Chondrocyte (in vitro differentiated cells): ENCODE measurements around the gene C20orf202. TPM values are rescaled to one million over a fixed set of nuclear protein-coding genes. Genes with fewer than 3 reads are reported as not detected.

Experiments used
- DNase-seq: peaks from one replicate; pipeline ENCODE4 v3.0.0; 2021; ENCODE audit warnings: mixed read lengths, low spot score
- H3K27ac Mint-ChIP-seq: one replicate; pipeline ENCODE4 v1.8.0; 2021; ENCODE audit warnings: mild to moderate bottlenecking, moderate library complexity, mixed read lengths; ENCODE audit not compliant: unreplicated experiment
- H3K27me3 Mint-ChIP-seq: 2 replicates; pipeline ENCODE4 v1.8.0; 2021; ENCODE audit warnings: low read depth, mixed read lengths
- H3K36me3 Mint-ChIP-seq: 2 replicates; pipeline ENCODE4 v1.8.0; 2021; ENCODE audit warnings: low read depth, mixed read lengths
- H3K4me1 Mint-ChIP-seq: 2 replicates; pipeline ENCODE4 v1.8.0; 2021; ENCODE audit warnings: low read depth, mild to moderate bottlenecking, mixed read lengths
- H3K4me3 Mint-ChIP-seq: one replicate; pipeline ENCODE4 v1.8.0; 2021; ENCODE audit warnings: mild to moderate bottlenecking, moderate library complexity, mixed read lengths; ENCODE audit not compliant: unreplicated experiment
- H3K9me3 Mint-ChIP-seq: 2 replicates; pipeline ENCODE4 v1.8.0; 2021; ENCODE audit warnings: low read depth, mixed read lengths
- total RNA-seq: library from RNA; stranded (reverse); gene quantifications from 3 replicates; pipeline ENCODE4 v1.2.1, GENCODE V29; 2021
- TF ChIP-seq, protein P1 (sequence below): fragments of 200-600 bp; sonication (generic); IDR thresholded peaks from 2 replicates; pipeline ENCODE4 v1.5.0; 2021; ENCODE audit warnings: antibody characterized with exemption, mild to moderate bottlenecking, moderate library complexity

Gene C20orf202
- total RNA-seq, 1 donor from 2014 or later: not detected

DNA sequence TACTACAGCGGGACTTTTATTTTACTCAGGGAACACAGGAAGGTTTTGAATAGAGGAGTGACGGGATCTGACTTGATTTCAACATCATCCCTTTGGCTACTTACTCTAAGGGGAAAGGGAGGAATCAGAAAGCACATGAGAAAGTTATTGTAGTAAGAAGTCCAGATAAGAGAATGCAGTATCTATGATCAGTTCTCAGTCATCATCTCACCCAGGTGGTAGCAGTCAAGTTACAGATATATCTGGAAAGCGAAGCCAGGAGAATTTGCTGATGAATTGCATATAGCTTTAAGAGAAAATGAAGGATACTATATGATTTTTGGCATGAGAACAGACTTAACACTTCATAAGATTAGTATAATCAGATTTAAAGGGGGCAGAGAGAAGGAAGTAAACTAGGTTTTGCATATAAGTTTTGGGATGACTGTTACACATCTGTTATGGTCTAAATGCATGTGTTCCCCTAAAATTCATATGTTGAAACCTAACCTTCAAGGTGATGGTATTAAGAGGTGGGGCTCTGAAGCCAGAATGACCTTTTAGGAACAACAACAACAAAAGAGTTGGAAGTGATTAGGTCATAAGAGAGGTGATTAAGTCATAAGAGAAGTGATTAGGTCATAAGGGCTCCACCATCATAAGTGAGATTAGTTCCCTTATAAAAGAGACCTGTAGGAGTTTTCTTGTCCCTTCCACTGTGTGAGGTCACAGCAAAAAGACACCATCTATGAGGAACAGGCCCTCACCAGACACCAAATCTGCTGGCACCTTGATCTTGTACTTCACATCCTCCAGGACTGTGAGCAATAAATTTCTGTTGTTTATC lies 29.2 kb downstream of the C20orf202 start:
- no peaks in the 10 kb centered on the region for H3K9me3 Mint-ChIP-seq
- H3K27me3 Mint-ChIP-seq: peaks cover 14% of the 10 kb centered on the region
- DNase-seq: no peak
- H3K4me3 Mint-ChIP-seq: no peak overlapping the region
- TF ChIP-seq, protein P1, sequence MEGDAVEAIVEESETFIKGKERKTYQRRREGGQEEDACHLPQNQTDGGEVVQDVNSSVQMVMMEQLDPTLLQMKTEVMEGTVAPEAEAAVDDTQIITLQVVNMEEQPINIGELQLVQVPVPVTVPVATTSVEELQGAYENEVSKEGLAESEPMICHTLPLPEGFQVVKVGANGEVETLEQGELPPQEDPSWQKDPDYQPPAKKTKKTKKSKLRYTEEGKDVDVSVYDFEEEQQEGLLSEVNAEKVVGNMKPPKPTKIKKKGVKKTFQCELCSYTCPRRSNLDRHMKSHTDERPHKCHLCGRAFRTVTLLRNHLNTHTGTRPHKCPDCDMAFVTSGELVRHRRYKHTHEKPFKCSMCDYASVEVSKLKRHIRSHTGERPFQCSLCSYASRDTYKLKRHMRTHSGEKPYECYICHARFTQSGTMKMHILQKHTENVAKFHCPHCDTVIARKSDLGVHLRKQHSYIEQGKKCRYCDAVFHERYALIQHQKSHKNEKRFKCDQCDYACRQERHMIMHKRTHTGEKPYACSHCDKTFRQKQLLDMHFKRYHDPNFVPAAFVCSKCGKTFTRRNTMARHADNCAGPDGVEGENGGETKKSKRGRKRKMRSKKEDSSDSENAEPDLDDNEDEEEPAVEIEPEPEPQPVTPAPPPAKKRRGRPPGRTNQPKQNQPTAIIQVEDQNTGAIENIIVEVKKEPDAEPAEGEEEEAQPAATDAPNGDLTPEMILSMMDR: no peak
- no peaks in the 10 kb centered on the region for H3K4me1 Mint-ChIP-seq
- no peak overlapping the region for H3K27ac Mint-ChIP-seq
- no peaks in the 10 kb centered on the region for H3K36me3 Mint-ChIP-seq

DNA sequence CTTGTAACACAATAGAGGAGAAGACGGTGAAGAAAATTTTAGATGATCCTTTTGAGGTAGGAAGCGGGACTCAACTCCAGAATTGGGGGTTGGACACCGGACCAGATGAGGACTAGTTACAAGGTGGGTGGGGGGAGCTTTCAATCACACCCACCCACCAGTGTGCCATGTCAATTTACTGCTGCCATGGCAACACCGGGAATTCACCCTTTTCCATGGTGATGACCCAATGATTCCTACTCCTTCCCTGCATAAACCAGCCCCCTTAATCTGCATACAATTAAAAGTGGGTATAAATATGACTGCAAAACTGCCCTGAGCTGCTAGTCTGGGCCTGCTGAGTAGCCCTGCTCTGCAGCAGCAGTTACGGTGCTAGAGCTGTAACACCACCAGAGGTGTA lies 37.3 kb downstream of the C20orf202 start:
- peaks cover 2% of the 10 kb centered on the region for H3K27me3 Mint-ChIP-seq
- H3K36me3 Mint-ChIP-seq: no peaks in the 10 kb centered on the region
- H3K4me3 Mint-ChIP-seq: no peak overlapping the region
- DNase-seq: no peak
- TF ChIP-seq, protein P1: no peak
- no peak overlapping the region for H3K27ac Mint-ChIP-seq
- no peaks in the 10 kb centered on the region for H3K4me1 Mint-ChIP-seq
- no peaks in the 10 kb centered on the region for H3K9me3 Mint-ChIP-seq

DNA sequence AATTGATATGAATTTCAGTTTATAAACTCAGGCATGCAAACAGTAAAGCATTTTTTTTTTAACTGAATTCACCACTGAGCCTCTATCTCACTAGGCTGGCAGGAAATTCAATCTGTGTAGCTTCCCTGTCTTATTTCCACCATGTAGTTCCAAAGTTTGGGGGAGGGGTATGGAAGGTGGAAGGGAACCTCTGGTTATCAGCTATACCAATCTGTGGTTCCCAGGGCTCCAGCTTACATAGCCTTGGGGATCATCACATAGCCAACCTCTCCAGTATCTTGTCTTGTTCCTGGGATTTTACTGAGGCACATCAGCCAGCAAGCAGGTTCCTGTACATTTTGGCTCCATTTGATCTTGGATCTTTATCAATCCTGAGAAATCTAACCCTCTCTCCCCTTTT lies 38.2 kb downstream of the C20orf202 start:
- DNase-seq: no peak
- TF ChIP-seq, protein P1: no peak
- H3K27me3 Mint-ChIP-seq: peaks cover 2% of the 10 kb centered on the region
- no peaks in the 10 kb centered on the region for H3K9me3 Mint-ChIP-seq
- no peak overlapping the region for H3K4me3 Mint-ChIP-seq
- H3K27ac Mint-ChIP-seq: no peak overlapping the region
- no peaks in the 10 kb centered on the region for H3K4me1 Mint-ChIP-seq
- H3K36me3 Mint-ChIP-seq: no peaks in the 10 kb centered on the region

DNA sequence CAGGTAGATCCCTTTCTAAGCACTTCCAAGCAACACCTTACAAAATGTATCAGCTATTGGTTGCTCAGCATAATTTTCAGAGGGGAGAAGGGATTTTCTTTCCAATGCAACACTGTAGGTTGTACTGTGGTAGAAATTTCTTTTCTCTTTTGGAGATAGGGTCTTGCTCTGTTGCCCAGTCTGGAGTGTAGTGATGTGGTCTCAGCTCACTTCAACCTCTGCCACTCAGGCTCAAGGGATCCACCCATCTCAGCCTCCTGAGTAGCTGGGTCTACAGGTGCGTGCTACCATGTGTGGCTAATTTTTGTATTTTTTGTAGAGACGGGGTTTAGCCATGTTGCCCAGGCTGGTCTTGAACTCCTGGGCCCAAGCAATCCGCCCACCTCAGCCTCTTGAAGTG lies 38.8 kb downstream of the C20orf202 start:
- H3K27ac Mint-ChIP-seq: no peak overlapping the region
- H3K4me3 Mint-ChIP-seq: no peak overlapping the region
- TF ChIP-seq, protein P1: no peak
- peaks cover 2% of the 10 kb centered on the region for H3K27me3 Mint-ChIP-seq
- no peaks in the 10 kb centered on the region for H3K4me1 Mint-ChIP-seq
- no peaks in the 10 kb centered on the region for H3K9me3 Mint-ChIP-seq
- DNase-seq: no peak
- no peaks in the 10 kb centered on the region for H3K36me3 Mint-ChIP-seq

DNA sequence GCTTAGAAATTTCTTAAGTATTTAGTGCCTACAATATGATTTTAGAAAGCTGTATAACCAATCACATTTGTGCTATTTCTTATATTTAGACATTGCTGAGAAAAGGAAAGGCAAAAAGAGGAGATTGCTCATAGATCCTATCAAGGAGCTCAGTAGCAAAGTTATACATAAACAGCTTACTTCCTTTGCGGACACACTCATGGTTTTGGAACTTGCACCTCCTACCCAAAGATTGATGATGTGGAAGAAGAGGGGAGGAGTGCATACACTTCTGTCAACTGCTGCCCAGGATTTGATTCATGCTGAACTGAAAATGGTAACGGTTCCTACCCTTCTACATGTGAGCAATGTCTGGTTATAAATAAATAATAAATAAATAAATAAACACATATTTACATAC lies 39.3 kb downstream of the C20orf202 start:
- Mint-ChIP-seq H3K4me1 (no peaks in the 10 kb centered on the region), H3K36me3 (no peaks in the 10 kb centered on the region), H3K4me3 (no peak overlapping the region), H3K27ac (no peak overlapping the region), H3K27me3 (peaks cover under 1% of the 10 kb centered on the region), H3K9me3 (no peaks in the 10 kb centered on the region)
- TF ChIP-seq, protein P1: no peak
- DNase-seq: no peak
